ENCODE data around the gene HSPG2.

The HSPG2 gene

DNA sequence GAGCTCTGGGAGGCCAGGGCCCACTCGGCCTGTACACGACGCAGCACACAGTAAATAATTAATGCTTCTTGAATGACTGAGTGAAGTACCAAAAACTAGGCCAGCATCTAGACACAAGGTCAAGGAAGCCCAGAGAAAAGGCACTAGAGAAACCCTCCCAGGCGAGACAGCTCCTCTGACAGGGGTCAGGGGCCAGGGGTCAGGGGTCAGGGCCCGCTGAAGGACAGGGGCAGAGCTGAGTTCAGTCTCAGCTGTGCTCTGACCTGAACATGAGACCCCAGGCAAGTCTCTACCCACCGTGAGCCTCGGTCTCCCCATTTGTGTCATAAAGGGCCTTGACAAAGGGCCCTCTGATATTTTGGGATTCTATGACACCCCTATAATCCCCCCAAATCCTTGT lies 68.6 kb downstream of the HSPG2 start:
- no peak overlapping the region for H3K4me3 ChIP-seq (replicated peaks; ENCODE audit: insufficient read depth, low read length)
- H3K27ac ChIP-seq (replicated peaks): no peak overlapping the region
- H3K27me3 ChIP-seq (ENCODE audit: insufficient read depth, poor library complexity, severe bottlenecking): no peaks in the 10 kb centered on the region
- DNase-seq (ENCODE audit: low read depth in 1 of 2, low spot score in 1 of 2): no peak
- TF ChIP-seq POLR2AphosphoS5 (IDR thresholded peaks at IDR 0.05; ENCODE audit: low read depth) (no peak), GABPA (IDR thresholded peaks at IDR 0.05; ENCODE audit: low read depth) (no peak), SPI1 (IDR thresholded peaks at IDR 0.05; ENCODE audit: borderline replicate concordance, low read depth) (no peak)
- TF ChIP-seq, protein P1, sequence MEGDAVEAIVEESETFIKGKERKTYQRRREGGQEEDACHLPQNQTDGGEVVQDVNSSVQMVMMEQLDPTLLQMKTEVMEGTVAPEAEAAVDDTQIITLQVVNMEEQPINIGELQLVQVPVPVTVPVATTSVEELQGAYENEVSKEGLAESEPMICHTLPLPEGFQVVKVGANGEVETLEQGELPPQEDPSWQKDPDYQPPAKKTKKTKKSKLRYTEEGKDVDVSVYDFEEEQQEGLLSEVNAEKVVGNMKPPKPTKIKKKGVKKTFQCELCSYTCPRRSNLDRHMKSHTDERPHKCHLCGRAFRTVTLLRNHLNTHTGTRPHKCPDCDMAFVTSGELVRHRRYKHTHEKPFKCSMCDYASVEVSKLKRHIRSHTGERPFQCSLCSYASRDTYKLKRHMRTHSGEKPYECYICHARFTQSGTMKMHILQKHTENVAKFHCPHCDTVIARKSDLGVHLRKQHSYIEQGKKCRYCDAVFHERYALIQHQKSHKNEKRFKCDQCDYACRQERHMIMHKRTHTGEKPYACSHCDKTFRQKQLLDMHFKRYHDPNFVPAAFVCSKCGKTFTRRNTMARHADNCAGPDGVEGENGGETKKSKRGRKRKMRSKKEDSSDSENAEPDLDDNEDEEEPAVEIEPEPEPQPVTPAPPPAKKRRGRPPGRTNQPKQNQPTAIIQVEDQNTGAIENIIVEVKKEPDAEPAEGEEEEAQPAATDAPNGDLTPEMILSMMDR (IDR thresholded peaks at IDR 0.05; ENCODE audit: insufficient read depth, low read length): no peak
- TF ChIP-seq, protein P2, sequence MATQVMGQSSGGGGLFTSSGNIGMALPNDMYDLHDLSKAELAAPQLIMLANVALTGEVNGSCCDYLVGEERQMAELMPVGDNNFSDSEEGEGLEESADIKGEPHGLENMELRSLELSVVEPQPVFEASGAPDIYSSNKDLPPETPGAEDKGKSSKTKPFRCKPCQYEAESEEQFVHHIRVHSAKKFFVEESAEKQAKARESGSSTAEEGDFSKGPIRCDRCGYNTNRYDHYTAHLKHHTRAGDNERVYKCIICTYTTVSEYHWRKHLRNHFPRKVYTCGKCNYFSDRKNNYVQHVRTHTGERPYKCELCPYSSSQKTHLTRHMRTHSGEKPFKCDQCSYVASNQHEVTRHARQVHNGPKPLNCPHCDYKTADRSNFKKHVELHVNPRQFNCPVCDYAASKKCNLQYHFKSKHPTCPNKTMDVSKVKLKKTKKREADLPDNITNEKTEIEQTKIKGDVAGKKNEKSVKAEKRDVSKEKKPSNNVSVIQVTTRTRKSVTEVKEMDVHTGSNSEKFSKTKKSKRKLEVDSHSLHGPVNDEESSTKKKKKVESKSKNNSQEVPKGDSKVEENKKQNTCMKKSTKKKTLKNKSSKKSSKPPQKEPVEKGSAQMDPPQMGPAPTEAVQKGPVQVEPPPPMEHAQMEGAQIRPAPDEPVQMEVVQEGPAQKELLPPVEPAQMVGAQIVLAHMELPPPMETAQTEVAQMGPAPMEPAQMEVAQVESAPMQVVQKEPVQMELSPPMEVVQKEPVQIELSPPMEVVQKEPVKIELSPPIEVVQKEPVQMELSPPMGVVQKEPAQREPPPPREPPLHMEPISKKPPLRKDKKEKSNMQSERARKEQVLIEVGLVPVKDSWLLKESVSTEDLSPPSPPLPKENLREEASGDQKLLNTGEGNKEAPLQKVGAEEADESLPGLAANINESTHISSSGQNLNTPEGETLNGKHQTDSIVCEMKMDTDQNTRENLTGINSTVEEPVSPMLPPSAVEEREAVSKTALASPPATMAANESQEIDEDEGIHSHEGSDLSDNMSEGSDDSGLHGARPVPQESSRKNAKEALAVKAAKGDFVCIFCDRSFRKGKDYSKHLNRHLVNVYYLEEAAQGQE (IDR thresholded peaks at IDR 0.05; ENCODE audit: insufficient replicate concordance, low read depth): no peak

DNA sequence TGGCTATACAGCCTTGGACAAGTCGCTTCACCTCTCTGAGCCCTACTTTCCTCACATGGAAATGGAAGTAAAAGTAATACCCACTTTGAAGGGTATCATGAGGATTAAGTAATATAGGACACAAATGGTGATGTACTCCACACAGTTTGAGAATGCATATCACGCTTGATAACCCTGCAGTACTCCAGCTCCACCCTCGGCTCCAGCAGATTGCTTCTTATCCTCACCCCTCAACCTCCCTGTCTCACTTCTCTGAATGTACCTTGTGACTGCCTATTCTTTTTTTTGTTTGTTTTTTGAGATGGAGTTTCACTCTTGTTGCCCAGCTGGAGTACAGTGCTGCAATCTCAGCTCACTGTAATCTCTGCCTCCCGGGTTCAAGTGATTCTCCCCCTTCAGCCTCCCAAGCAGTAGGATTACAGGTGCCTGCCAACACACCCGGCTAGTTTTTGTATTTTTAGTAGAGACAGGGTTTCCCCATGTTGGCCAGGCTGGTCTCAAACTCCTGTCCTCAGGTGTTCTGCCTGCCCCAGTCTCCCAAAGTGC lies 69.6 kb downstream of the HSPG2 start:
- no peaks in the 10 kb centered on the region for H3K27me3 ChIP-seq (ENCODE audit: insufficient read depth, poor library complexity, severe bottlenecking)
- no peak overlapping the region for H3K4me3 ChIP-seq (replicated peaks; ENCODE audit: insufficient read depth, low read length)
- no peak for TF ChIP-seq POLR2AphosphoS5 (IDR thresholded peaks at IDR 0.05; ENCODE audit: low read depth)
- no peak for TF ChIP-seq GABPA (IDR thresholded peaks at IDR 0.05; ENCODE audit: low read depth)
- TF ChIP-seq SPI1 (IDR thresholded peaks at IDR 0.05; ENCODE audit: borderline replicate concordance, low read depth): no peak
- TF ChIP-seq, protein P1 (IDR thresholded peaks at IDR 0.05; ENCODE audit: insufficient read depth, low read length): no peak
- TF ChIP-seq, protein P2 (IDR thresholded peaks at IDR 0.05; ENCODE audit: insufficient replicate concordance, low read depth): no peak
- H3K27ac ChIP-seq (replicated peaks): no peak overlapping the region
- no peak for DNase-seq (ENCODE audit: low read depth in 1 of 2, low spot score in 1 of 2)

DNA sequence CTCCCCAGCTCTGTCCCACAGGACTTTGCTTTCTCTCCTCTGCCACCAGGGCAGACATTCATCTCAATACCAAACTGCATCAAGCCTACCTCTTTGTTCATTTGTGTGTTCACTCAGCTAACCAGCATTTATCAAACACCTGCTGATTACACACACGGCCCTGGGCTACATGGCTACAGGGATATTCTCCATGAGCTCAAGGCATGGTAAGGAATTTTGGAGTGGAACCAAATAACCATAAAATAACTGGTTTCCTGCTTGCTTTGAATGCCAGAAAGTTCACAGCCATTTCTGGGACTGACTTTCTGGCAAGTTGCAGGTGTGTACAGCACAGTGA lies 70.4 kb downstream of the HSPG2 start:
- Histone ChIP-seq H3K27me3 (ENCODE audit: insufficient read depth, poor library complexity, severe bottlenecking) (no peaks in the 10 kb centered on the region), H3K4me3 (replicated peaks; ENCODE audit: insufficient read depth, low read length) (no peak overlapping the region), H3K27ac (replicated peaks) (no peak overlapping the region)
- DNase-seq (ENCODE audit: low read depth in 1 of 2, low spot score in 1 of 2): no peak
- TF ChIP-seq SPI1 (IDR thresholded peaks at IDR 0.05; ENCODE audit: borderline replicate concordance, low read depth) (no peak), GABPA (IDR thresholded peaks at IDR 0.05; ENCODE audit: low read depth) (no peak)
- TF ChIP-seq, protein P2 (IDR thresholded peaks at IDR 0.05; ENCODE audit: insufficient replicate concordance, low read depth): no peak
- TF ChIP-seq, protein P1 (IDR thresholded peaks at IDR 0.05; ENCODE audit: insufficient read depth, low read length): no peak
